Activated naive CD4-positive, alpha-beta T cell treated with anti-CD3 and anti-CD28 coated beads, Interleukin-2, amount 10 ng/mL, durations not matched to agents 5 hours and 36 hours (primary cell): ENCODE data around the gene ABCF1. TPM values are rescaled to one million over a fixed set of nuclear protein-coding genes. Genes with fewer than 3 reads are reported as not detected.

ENCODE experiments used
- microRNA-seq: library from miRNA; unstranded; fragments of <30 nt; microRNA quantifications from one replicate; pipeline ENCODE4 v1.2.0, GENCODE V29; 2022; ENCODE audit warnings: borderline microRNAs expressed, borderline replicate concordance
- total RNA-seq, 2 experiments: library from RNA; stranded (reverse); gene quantifications; one replicate each; pipeline ENCODE4 v1.2.3, GENCODE V29; 2021

The ABCF1 gene
- 10 to 100 TPM; 67.6 to 72.8 TPM for total RNA-seq

GRCh38 chr6:30571075-30571761, at the start of gene ABCF1:
ABCF1 (plus strand) TSS chr6:30571442; CDS start chr6:30571488, 46 bp downstream.

DNA sequence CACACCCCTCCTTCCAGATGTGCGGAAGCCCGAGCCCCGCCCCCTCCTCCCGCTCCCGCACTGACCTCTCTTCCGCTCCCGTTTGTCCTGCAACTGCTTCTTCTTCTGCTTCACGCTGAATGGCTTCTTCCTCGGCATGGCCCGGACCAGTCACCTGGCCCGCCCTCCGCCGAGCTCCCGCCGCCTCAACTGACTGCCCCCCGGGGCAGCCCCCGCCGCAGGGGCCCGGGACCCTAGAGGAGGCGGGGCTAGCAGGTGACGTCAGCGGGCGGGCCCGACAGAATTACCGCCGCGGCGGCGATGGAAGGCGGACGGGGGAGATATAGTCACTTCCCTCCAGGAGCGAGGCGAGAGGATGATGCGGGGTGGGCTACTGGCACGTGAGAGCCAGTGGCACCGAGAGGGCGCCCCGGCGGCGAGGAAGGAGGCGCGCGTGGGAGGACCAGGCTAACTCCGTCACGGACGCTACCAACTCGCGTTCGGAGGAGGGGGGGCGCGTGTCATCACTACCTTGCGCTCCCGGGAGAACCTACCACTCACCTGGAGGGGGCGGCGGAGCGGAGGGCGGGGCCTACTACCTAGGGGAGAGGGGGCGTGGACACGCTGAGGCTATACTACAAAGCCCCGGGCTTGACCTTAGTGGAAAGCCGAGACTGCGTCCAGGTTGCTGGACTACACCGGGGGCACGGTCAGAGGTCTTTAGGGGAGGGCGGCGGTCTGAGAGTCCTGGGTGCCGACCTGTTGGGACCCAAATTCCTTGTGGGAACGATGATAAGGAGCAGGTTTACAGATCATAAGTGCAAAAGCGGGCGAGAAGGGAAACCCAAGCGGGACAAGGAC, 15.0 kb upstream of the ABCF1 start, which contains the start of gene GNL1:
Gene GNL1, minus strand, starts transcription at position 424 of the 840 bp plus-strand sequence. Its CDS starts 286 bp downstream, at position 138.

GRCh38 chr6:30556906-30557682, 14.1 kb upstream of the ABCF1 start, which contains the start of gene PRR3:
PRR3 (plus strand) TSS chr6:30557295; CDS start chr6:30557345, 50 bp downstream.

GRCh38 chr6:30616811-30617564, 45.7 kb downstream of the ABCF1 start, which contains the start of gene PPP1R10:
PPP1R10 (minus strand) TSS chr6:30617243; CDS start chr6:30609944, 7,299 bp downstream.

DNA sequence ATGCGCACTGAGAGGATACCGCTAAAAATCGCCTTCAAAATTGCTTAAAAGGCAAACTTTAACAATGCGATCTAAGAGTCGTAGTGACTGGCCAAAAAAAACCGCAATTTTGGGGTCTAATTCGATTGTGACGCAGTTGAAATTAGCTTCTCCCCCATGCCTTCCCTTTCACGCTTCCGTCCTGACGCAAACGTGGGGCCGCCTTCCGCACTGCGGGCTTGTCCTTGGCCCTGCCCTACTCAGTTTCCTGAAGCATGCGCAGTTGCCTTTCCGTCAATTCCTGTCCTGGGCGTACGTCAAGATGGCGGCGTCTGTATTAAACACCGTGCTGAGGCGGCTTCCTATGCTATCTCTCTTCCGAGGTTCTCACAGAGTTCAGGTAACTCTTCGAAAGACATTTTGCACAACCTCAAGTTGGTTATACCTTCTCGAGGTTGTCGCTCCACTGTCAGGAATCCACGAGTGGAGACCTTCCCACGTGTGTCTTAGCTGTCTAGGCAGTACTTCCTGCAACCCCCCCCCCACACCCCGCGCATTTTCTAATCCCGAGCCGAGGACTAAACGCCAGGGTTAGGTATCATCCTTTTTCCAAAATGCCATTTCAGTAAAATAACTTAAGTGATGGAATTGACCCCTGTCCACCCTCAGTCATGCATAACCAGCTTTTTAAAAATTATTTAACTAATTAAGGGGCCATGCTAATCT, 46.5 kb downstream of the ABCF1 start, which contains the start of gene MRPS18B:
Gene MRPS18B, plus strand, starts transcription at position 276 of the 705 bp plus-strand sequence. Its CDS starts 26 bp downstream, at position 302.

GRCh38 chr6:30626484-30627366, 55.5 kb downstream of the ABCF1 start, which contains the start of gene ATAT1:
ATAT1 (plus strand) TSS chr6:30626874.

Small RNA genes within 50 kb of the gene (microRNA-seq; reads per million reads assigned to microRNA genes)
- 44.0 reads per million, percentile 64 among the genes with 10 or more reads in this experiment for gene MIR877

Other genes with a start within 250 kb of the ABCF1 start
- gene TRIM39, start 244.5 kb upstream of the ABCF1 start, total RNA-seq = 10 to 100 TPM; 15.3 to 17.2 TPM
- 10 to 100 TPM; 35.2 to 37.7 TPM for gene RPP21, start 226.3 kb upstream of the ABCF1 start, total RNA-seq
- 100 to 1,000 TPM; 919 to 935 TPM for gene HLA-E, start 81.9 kb upstream of the ABCF1 start, total RNA-seq
- gene GNL1, start 15.0 kb upstream of the ABCF1 start, total RNA-seq = 10 to 100 TPM; 65.9 to 67.0 TPM
- gene PRR3, start 14.1 kb upstream of the ABCF1 start, total RNA-seq = 10 to 100 TPM; 14.9 to 16.1 TPM
- gene PPP1R10, start 45.8 kb downstream of the ABCF1 start, total RNA-seq = 100 to 1,000 TPM; 109 to 115 TPM
- gene MRPS18B, start 46.4 kb downstream of the ABCF1 start, total RNA-seq = 10 to 100 TPM; 36.7 to 39.8 TPM
- 1 to 10 TPM; 8.4 to 9.6 TPM for gene ATAT1, start 55.4 kb downstream of the ABCF1 start, total RNA-seq
- 10 to 100 TPM; 19.5 to 24.2 TPM for gene C6orf136, start 75.7 kb downstream of the ABCF1 start, total RNA-seq
- gene DHX16, start 101.6 kb downstream of the ABCF1 start, total RNA-seq = 10 to 100 TPM; 34.3 to 36.2 TPM
- 100 to 1,000 TPM; 247 to 254 TPM for gene PPP1R18, start 115.2 kb downstream of the ABCF1 start, total RNA-seq
- gene NRM, start 119.5 kb downstream of the ABCF1 start, total RNA-seq = 10 to 100 TPM; 40.5 to 44.6 TPM
- 10 to 100 TPM; 55.0 to 57.5 TPM for gene MDC1, start 145.8 kb downstream of the ABCF1 start, total RNA-seq
- gene TUBB, start 148.9 kb downstream of the ABCF1 start, total RNA-seq = 1,000 to 10,000 TPM; 1,002 to 1,008 TPM
- 100 to 1,000 TPM; 209 to 215 TPM for gene FLOT1, start 171.2 kb downstream of the ABCF1 start, total RNA-seq
- gene IER3, start 173.1 kb downstream of the ABCF1 start, total RNA-seq = 10 to 100 TPM; 34.2 to 34.3 TPM